HEK293 (cell line): ENCODE measurements around the gene KLHL29.

ENCODE experiments used
- CTCF ChIA-PET: fragments of 350-600 bp; formaldehyde crosslinking; extraction: SDS; loops from one replicate; lab custom pipeline; 2021; ENCODE audit warnings: antibody characterized with exemption; lab: Yijun Ruan, JAX
- POLR2A ChIA-PET: fragments of 300-600 bp; formaldehyde crosslinking; extraction: SDS; loops from one replicate; lab custom pipeline; 2020; ENCODE audit warnings: antibody characterized with exemption, inconsistent platforms; lab: Yijun Ruan, JAX
- H3K27ac ChIP-seq: fragments of 200-500 bp; sonication (Bioruptor generic); 2 replicates; pipeline ENCODE4 v1.5.1; 2014; ENCODE audit warnings: low read depth, low read length, control low read depth, inconsistent platforms; ENCODE audit errors: extremely low read depth
- H3K36me3 ChIP-seq, 2 experiments: fragments of 200-500 bp in 1 of 2; sonication (Bioruptor generic) in 1 of 2; 1 replicate in 1 of 2; 2 replicates in 1 of 2; pipeline ENCODE4 v1.5.1; 2014 to 2017; ENCODE audit warnings: inconsistent platforms in 2 of 2, low read length in 2 of 2; ENCODE audit not compliant: control insufficient read depth in 2 of 2, insufficient read depth in 1 of 2
- H3K4me1 ChIP-seq: fragments of 200-500 bp; sonication (Bioruptor generic); 2 replicates; pipeline ENCODE4 v1.5.1; 2014; ENCODE audit warnings: mild to moderate bottlenecking, low read length, inconsistent platforms; ENCODE audit not compliant: control insufficient read depth, insufficient read depth
- H3K4me3 ChIP-seq: 2 replicates; pipeline ENCODE4 v1.5.1; 2011; ENCODE audit warnings: low read depth, mild to moderate bottlenecking, control low read depth, low read length, moderate library complexity
- H3K9me3 ChIP-seq: fragments of 200-500 bp; sonication (Bioruptor generic); 2 replicates; pipeline ENCODE4 v1.5.1; 2014; ENCODE audit warnings: low read depth, low read length, inconsistent platforms; ENCODE audit not compliant: control insufficient read depth, insufficient read depth
- BCL11B ChIP-seq: fragments of 450-650 bp; formaldehyde crosslinking; IDR thresholded peaks from 2 replicates; pipeline ENCODE4 v1.5.1; 2016; ENCODE audit warnings: low read depth, missing biosample characterization, missing genetic modification characterization
- HOXA7 ChIP-seq: sonication (generic); formaldehyde crosslinking; IDR thresholded peaks from 2 replicates; pipeline ENCODE4 v1.8.1; 2022; ENCODE audit warnings: missing genetic modification reagents, borderline replicate concordance
- PBX3 ChIP-seq: sonication (generic); formaldehyde crosslinking; IDR thresholded peaks from 2 replicates; pipeline ENCODE4 v1.8.1; 2022; ENCODE audit warnings: mild to moderate bottlenecking, moderate library complexity, missing genetic modification reagents
- SP7 ChIP-seq: fragments of 450-650 bp; formaldehyde crosslinking; IDR thresholded peaks from 2 replicates; pipeline ENCODE4 v1.5.1; 2016; ENCODE audit warnings: missing biosample characterization, missing genetic modification characterization
- ZBTB10 ChIP-seq: fragments of 450-650 bp; formaldehyde crosslinking; IDR thresholded peaks from 2 replicates; pipeline ENCODE4 v1.5.1; 2016; ENCODE audit warnings: missing biosample characterization, missing genetic modification characterization
- ZBTB11 ChIP-seq: fragments of 450-650 bp; formaldehyde crosslinking; conservative IDR thresholded peaks from 2 replicates; pipeline ENCODE4 v1.5.1; 2016; ENCODE audit warnings: low read depth, missing biosample characterization, missing genetic modification characterization
- ZBTB21 ChIP-seq: fragments of 450-650 bp; formaldehyde crosslinking; IDR thresholded peaks from 2 replicates; pipeline ENCODE4 v1.5.1; 2017; ENCODE audit warnings: missing biosample characterization, missing genetic modification characterization
- ZFP69B ChIP-seq: fragments of 450-650 bp; formaldehyde crosslinking; IDR thresholded peaks from 2 replicates; pipeline ENCODE4 v1.5.1; 2016; ENCODE audit warnings: missing biosample characterization, missing genetic modification characterization
- ZIC2 ChIP-seq: fragments of 450-650 bp; formaldehyde crosslinking; IDR thresholded peaks from 2 replicates; pipeline ENCODE4 v1.5.1; 2016; ENCODE audit warnings: missing biosample characterization, missing genetic modification characterization
- ZNF148 ChIP-seq: fragments of 450-650 bp; formaldehyde crosslinking; IDR thresholded peaks from 2 replicates; pipeline ENCODE4 v1.5.0; 2017; ENCODE audit warnings: missing biosample characterization, missing genetic modification characterization, borderline replicate concordance
- ZNF223 ChIP-seq: fragments of 450-650 bp; formaldehyde crosslinking; IDR thresholded peaks from 2 replicates; pipeline ENCODE4 v1.5.1; 2016; ENCODE audit warnings: missing biosample characterization, missing genetic modification characterization
- ZNF248 ChIP-seq: fragments of 450-650 bp; formaldehyde crosslinking; IDR thresholded peaks from 2 replicates; pipeline ENCODE4 v1.5.1; 2017; ENCODE audit warnings: missing biosample characterization, missing genetic modification characterization
- ZNF292 ChIP-seq: fragments of 450-650 bp; formaldehyde crosslinking; IDR thresholded peaks from 2 replicates; pipeline ENCODE4 v1.5.1; 2016; ENCODE audit warnings: low read depth, missing biosample characterization, missing genetic modification characterization, borderline replicate concordance
- ZNF302 ChIP-seq: fragments of 450-650 bp; formaldehyde crosslinking; IDR thresholded peaks from 2 replicates; pipeline ENCODE4 v1.5.1; 2016; ENCODE audit warnings: missing biosample characterization, missing genetic modification characterization, low read depth
- ZNF654 ChIP-seq: fragments of 450-650 bp; formaldehyde crosslinking; IDR thresholded peaks from 2 replicates; pipeline ENCODE4 v1.5.1; 2016; ENCODE audit warnings: low read depth, missing biosample characterization, missing genetic modification characterization
- ZNF701 ChIP-seq: fragments of 450-650 bp; formaldehyde crosslinking; IDR thresholded peaks from 2 replicates; pipeline ENCODE4 v1.5.1; 2016; ENCODE audit warnings: missing biosample characterization, missing genetic modification characterization
- ZSCAN16 ChIP-seq: fragments of 450-650 bp; formaldehyde crosslinking; IDR thresholded peaks from 2 replicates; pipeline ENCODE4 v1.5.1; 2016; ENCODE audit warnings: missing biosample characterization, missing genetic modification characterization
- TF ChIP-seq, protein P1 (sequence below): fragments of 450-650 bp; formaldehyde crosslinking; IDR thresholded peaks from 2 replicates; pipeline ENCODE4 v1.5.1; 2017; ENCODE audit warnings: missing biosample characterization, mild to moderate bottlenecking, missing genetic modification characterization, moderate library complexity
- TF ChIP-seq, protein P2 (sequence below): fragments of 450-650 bp; formaldehyde crosslinking; IDR thresholded peaks from 2 replicates; pipeline ENCODE4 v1.5.1; 2017; ENCODE audit warnings: missing biosample characterization, missing genetic modification characterization

The KLHL29 gene

DNA sequence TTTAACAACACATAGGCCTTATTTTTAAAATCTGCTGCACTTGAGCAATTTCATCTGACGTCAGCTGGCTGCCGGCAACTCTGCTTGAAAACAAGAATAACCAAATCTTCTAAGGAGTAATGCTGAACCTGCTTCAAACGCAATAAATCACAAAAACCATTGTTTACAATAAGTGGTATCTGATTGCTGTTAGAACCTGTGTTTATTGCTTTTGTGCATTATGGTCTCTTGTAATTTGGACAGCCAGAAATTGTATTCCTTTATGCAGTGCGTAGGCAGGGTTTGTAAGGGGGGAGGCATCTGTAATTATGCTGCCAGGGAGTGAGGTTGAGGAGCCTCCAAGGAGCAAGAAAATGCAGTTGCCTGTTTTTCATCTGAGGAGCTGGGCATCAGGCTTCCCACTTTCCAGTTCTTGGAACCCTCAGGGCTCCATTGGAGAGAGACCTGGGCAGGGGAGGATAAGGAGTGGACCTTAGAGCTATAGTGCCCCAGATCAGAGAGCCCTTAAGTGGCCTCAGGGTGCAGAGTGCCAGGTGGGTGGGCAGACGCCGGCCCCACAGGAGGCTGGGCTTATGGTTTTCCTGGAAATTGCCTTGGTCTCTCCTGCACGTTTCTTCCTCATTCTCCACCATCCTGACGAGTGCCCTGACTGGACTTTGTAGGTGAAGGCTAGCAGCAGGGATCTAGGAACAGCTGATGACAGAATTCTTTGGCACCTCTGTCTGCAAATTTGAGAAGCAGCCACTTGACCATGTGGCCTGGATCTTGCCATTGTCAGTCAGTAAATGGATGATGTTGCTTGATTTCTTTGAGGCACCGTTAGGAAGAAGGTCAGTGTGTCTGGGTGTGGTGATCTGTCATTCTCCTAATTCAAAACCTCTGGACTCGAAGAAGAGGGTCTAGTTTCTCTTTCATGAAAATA is 129.2 kb downstream of the KLHL29 start (continued):
- TF ChIP-seq PBX3 (CRISPR knock-in tag) (no peak), ZNF148 (no peak), ZNF248 (tag by site-specific recombination) (no peak), SP7 (peak; percentile 99), ZNF654 (tag by site-specific recombination) (no peak), ZNF302 (tag by site-specific recombination) (no peak), ZBTB21 (peak; percentile 3; the same call in 1 of the 2 replicates), HOXA7 (CRISPR knock-in tag) (no peak), ZNF223 (tag by site-specific recombination) (no peak), ZNF701 (no peak), ZIC2 (no peak)
- TF ChIP-seq, protein P1, sequence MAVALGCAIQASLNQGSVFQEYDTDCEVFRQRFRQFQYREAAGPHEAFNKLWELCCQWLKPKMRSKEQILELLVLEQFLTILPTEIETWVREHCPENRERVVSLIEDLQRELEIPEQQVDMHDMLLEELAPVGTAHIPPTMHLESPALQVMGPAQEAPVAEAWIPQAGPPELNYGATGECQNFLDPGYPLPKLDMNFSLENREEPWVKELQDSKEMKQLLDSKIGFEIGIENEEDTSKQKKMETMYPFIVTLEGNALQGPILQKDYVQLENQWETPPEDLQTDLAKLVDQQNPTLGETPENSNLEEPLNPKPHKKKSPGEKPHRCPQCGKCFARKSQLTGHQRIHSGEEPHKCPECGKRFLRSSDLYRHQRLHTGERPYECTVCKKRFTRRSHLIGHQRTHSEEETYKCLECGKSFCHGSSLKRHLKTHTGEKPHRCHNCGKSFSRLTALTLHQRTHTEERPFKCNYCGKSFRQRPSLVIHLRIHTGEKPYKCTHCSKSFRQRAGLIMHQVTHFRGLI: no peak

GRCh38 chr2:23516520-23517256 is 131.7 kb downstream of the KLHL29 start:
- Histone ChIP-seq H3K36me3 (no peaks in the 10 kb centered on the region), H3K9me3 (no peaks in the 10 kb centered on the region), H3K4me3 (no peak overlapping the region), H3K27ac (no peak overlapping the region), H3K4me1 (peaks cover 17% of the 10 kb centered on the region)
- CTCF ChIA-PET: interaction anchor here (0.9 kb wide), 1 partner anchor 11 kb away, joined by 3 read pairs; no protein-coding TSS in a partner anchor
- POLR2A ChIA-PET: no interaction called here
- no peak for TF ChIP-seq ZBTB11 (tag by site-specific recombination)
- no peak for TF ChIP-seq ZBTB10
- TF ChIP-seq ZNF292 (tag by site-specific recombination): no peak
- TF ChIP-seq ZNF223 (tag by site-specific recombination): no peak
- no peak for TF ChIP-seq ZFP69B (tag by site-specific recombination)
- no peak for TF ChIP-seq ZSCAN16 (tag by site-specific recombination)
- TF ChIP-seq, protein P2, sequence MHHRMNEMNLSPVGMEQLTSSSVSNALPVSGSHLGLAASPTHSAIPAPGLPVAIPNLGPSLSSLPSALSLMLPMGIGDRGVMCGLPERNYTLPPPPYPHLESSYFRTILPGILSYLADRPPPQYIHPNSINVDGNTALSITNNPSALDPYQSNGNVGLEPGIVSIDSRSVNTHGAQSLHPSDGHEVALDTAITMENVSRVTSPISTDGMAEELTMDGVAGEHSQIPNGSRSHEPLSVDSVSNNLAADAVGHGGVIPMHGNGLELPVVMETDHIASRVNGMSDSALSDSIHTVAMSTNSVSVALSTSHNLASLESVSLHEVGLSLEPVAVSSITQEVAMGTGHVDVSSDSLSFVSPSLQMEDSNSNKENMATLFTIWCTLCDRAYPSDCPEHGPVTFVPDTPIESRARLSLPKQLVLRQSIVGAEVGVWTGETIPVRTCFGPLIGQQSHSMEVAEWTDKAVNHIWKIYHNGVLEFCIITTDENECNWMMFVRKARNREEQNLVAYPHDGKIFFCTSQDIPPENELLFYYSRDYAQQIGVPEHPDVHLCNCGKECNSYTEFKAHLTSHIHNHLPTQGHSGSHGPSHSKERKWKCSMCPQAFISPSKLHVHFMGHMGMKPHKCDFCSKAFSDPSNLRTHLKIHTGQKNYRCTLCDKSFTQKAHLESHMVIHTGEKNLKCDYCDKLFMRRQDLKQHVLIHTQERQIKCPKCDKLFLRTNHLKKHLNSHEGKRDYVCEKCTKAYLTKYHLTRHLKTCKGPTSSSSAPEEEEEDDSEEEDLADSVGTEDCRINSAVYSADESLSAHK (tag by site-specific recombination): no peak
- no peak for TF ChIP-seq BCL11B (tag by site-specific recombination)
